SJSA1 (cell line): Measurements from ENCODE around the gene EHBP1L1. TPM values are rescaled to one million over a fixed set of nuclear protein-coding genes. Genes with fewer than 3 reads are reported as not detected.
A peak's percentile ranks its signal among the peaks of the same experiment; 100 is the strongest.

Experiments
- DNase-seq, 2 experiments: peaks; one replicate each; pipeline ENCODE4 v3.0.0-alpha.2; 2015 to 2020; ENCODE audit warnings: low spot score in 2 of 2, low read depth in 1 of 2
- H3K27ac ChIP-seq: fragments of 250-450 bp; sonication (Bioruptor Pico); 2 replicates; pipeline ENCODE4 v1.5.1; 2020; ENCODE audit warnings: mild to moderate bottlenecking, moderate library complexity
- H3K27me3 ChIP-seq: fragments of 250-450 bp; sonication (Bioruptor Pico); replicated peaks from 2 replicates; pipeline ENCODE4 v1.5.1; 2020; ENCODE audit warnings: mild to moderate bottlenecking, moderate library complexity
- H3K36me3 ChIP-seq: fragments of 250-450 bp; sonication (Bioruptor Pico); 2 replicates; pipeline ENCODE4 v1.5.1; 2020; ENCODE audit warnings: mild to moderate bottlenecking
- H3K4me1 ChIP-seq: fragments of 250-450 bp; sonication (Bioruptor Pico); replicated peaks from 2 replicates; pipeline ENCODE4 v1.6.1; 2021; ENCODE audit warnings: mild to moderate bottlenecking
- H3K4me3 ChIP-seq: fragments of 250-450 bp; sonication (Bioruptor Pico); 2 replicates; pipeline ENCODE4 v1.5.1; 2020; ENCODE audit warnings: mild to moderate bottlenecking
- H3K9me3 ChIP-seq: fragments of 250-450 bp; sonication (Bioruptor Pico); replicated peaks from 2 replicates; pipeline ENCODE4 v1.5.1; 2020; ENCODE audit warnings: mild to moderate bottlenecking
- total RNA-seq: library from RNA; depleted of rRNA; stranded (reverse); fragments of >200 nt; shearing (Covaris generic); gene quantifications from 2 replicates; pipeline ENCODE4 v1.2.3, GENCODE V29; 2014

EHBP1L1 gene
- total RNA-seq, 1 experiment from 2014 or later, result 103 TPM

- H3K36me3 ChIP-seq, result peaks cover 83% of the 10 kb centered on the region
- no peaks in the 10 kb centered on the region for H3K9me3 ChIP-seq
- no peak for DNase-seq
- peaks cover 13% of the 10 kb centered on the region for H3K4me1 ChIP-seq
- H3K27me3 ChIP-seq, result no peaks in the 10 kb centered on the region
- no peak overlapping the region for H3K27ac ChIP-seq
- no peak overlapping the region for H3K4me3 ChIP-seq
Observed at GRCh38 chr11:65619281-65619928, 43.6 kb downstream of the EHBP1L1 start.

GRCh38 chr11:65620666-65621065 lies 44.8 kb downstream of the EHBP1L1 start:
- peaks cover 13% of the 10 kb centered on the region for H3K4me1 ChIP-seq

DNA sequence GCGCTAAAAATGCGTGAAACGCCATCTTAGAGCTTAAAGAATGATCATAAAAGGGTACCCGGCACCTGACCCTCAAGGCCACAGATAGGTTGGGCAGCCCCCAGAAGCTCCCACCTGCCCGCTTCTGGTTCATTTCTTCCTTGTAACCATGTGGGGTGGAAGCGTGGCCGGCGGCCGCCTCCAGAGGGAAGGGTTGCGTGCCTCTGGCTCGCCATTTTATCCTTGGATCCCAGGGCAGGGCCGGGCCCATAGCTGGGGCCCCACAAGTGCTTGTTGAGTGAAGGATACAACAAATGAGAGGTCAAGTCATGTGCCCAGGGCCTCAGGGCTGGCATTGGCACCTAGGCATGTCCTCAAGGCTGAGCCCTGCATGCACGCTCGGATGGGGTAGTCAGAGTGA lies 45.6 kb downstream of the EHBP1L1 start:
- no peak for DNase-seq
- no peak overlapping the region for H3K27ac ChIP-seq
- no peaks in the 10 kb centered on the region for H3K9me3 ChIP-seq
- H3K27me3 ChIP-seq, result no peaks in the 10 kb centered on the region
- H3K4me1 ChIP-seq, result peaks cover 10% of the 10 kb centered on the region
- peaks cover 98% of the 10 kb centered on the region for H3K36me3 ChIP-seq
- H3K4me3 ChIP-seq, result no peak overlapping the region

More at GRCh38 chr11:65620666-65621065, 44.8 kb downstream of the EHBP1L1 start:
- Histone ChIP-seq H3K27ac (no peak overlapping the region), H3K4me3 (no peak overlapping the region), H3K27me3 (no peaks in the 10 kb centered on the region), H3K36me3 (peaks cover 94% of the 10 kb centered on the region), H3K9me3 (no peaks in the 10 kb centered on the region)
- no peak for DNase-seq

GRCh38 chr11:65622011-65622410 lies 46.2 kb downstream of the EHBP1L1 start:
- Histone ChIP-seq H3K4me3 (no peak overlapping the region), H3K9me3 (no peaks in the 10 kb centered on the region), H3K27ac (no peak overlapping the region), H3K4me1 (peaks cover 4% of the 10 kb centered on the region), H3K36me3 (peaks cover 98% of the 10 kb centered on the region), H3K27me3 (no peaks in the 10 kb centered on the region)
- DNase-seq, result no peak

- no peaks in the 10 kb centered on the region for H3K4me1 ChIP-seq
- no peak overlapping the region for H3K4me3 ChIP-seq
- no peak overlapping the region for H3K27ac ChIP-seq
- H3K9me3 ChIP-seq, result no peaks in the 10 kb centered on the region
- H3K36me3 ChIP-seq, result peaks cover 98% of the 10 kb centered on the region
- no peaks in the 10 kb centered on the region for H3K27me3 ChIP-seq
- DNase-seq, result no peak
Observed at GRCh38 chr11:65623177-65623576, 47.3 kb downstream of the EHBP1L1 start.

DNA sequence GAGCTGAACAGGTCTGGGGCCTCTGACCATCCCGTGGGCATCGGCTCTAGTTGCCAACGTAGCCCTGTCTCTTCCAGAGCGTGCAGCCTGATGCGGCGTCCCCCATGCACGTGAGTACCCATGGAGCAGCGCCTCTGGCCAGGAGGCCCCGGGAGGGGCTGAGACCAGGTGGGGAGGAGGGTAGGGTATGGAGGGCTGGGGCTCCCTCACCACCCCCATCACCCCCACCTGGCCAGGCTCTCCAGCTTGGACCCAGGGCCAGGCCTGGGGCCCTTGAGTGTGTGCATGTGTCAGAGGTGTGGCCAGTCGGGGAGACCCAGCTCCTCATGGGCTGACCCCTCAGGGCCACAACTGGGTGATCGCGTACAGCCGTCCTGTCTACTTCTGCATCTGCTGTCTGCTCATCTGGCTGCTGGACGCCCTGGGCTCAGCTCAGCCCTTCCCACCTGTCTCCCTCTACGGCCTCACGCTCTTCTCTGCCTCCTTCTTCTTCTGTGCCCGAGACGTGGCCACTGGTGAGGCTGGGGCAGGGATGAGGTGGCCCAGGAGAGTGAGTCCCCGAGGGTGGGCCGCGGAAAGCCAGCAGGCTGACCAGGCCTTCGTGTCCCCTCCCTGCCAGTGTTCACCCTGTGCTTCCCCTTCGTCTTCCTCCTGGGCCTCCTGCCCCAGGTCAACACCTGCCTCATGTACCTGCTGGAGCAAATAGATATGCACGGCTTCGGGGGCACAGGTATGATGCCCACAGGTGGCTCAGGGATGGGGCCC lies 48.2 kb downstream of the EHBP1L1 start:
- DNase-seq, result no peak
- H3K4me1 ChIP-seq, result no peaks in the 10 kb centered on the region
- no peaks in the 10 kb centered on the region for H3K9me3 ChIP-seq
- peaks cover 98% of the 10 kb centered on the region for H3K36me3 ChIP-seq
- H3K4me3 ChIP-seq, result no peak overlapping the region
- H3K27me3 ChIP-seq, result no peaks in the 10 kb centered on the region
- no peak overlapping the region for H3K27ac ChIP-seq

- Histone ChIP-seq H3K36me3 (peaks cover 98% of the 10 kb centered on the region), H3K9me3 (no peaks in the 10 kb centered on the region), H3K4me3 (no peak overlapping the region), H3K27ac (no peak overlapping the region), H3K4me1 (no peaks in the 10 kb centered on the region), H3K27me3 (no peaks in the 10 kb centered on the region)
- DNase-seq, result no peak
Observed at GRCh38 chr11:65624931-65625627, 49.2 kb downstream of the EHBP1L1 start.

GRCh38 chr11:65625628-65626342 lies 49.9 kb downstream of the EHBP1L1 start:
- no peaks in the 10 kb centered on the region for H3K4me1 ChIP-seq
- peaks cover 98% of the 10 kb centered on the region for H3K36me3 ChIP-seq
- H3K27me3 ChIP-seq, result no peaks in the 10 kb centered on the region
- H3K9me3 ChIP-seq, result no peaks in the 10 kb centered on the region
- no peak overlapping the region for H3K4me3 ChIP-seq
- DNase-seq, result peak in 1 of 2 experiments; percentile 38
- no peak overlapping the region for H3K27ac ChIP-seq

- Histone ChIP-seq H3K4me1 (no peaks in the 10 kb centered on the region), H3K36me3 (peaks cover 98% of the 10 kb centered on the region)
Observed at GRCh38 chr11:65627202-65627601, 51.3 kb downstream of the EHBP1L1 start.

GRCh38 chr11:65629579-65629978 lies 53.7 kb downstream of the EHBP1L1 start:
- no peak for DNase-seq
- Histone ChIP-seq H3K27ac (no peak overlapping the region), H3K4me1 (no peaks in the 10 kb centered on the region), H3K27me3 (no peaks in the 10 kb centered on the region), H3K9me3 (no peaks in the 10 kb centered on the region), H3K4me3 (no peak overlapping the region), H3K36me3 (peaks cover 98% of the 10 kb centered on the region)

More at GRCh38 chr11:65627202-65627601, 51.3 kb downstream of the EHBP1L1 start:
- H3K9me3 ChIP-seq, result no peaks in the 10 kb centered on the region
- no peak for DNase-seq
- no peaks in the 10 kb centered on the region for H3K27me3 ChIP-seq
- H3K27ac ChIP-seq, result no peak overlapping the region
- H3K4me3 ChIP-seq, result no peak overlapping the region

DNA sequence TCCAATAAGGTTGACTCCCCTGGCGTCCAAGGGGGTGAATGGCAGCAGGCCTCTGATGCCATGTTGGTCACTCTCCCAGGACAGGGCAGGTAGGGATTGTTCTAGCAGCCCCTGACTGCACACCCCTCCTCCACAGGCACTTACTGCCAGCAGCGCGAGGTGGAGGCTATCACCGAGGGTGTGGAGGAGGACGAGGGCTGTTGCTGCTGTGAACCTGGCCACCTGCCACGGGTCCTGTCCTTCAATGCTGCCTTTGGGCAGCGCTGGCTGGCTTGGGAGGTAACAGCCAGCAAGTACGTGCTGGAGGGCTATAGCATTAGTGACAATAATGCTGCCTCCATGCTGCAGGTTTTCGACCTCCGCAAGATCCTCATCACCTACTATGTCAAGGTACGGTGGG lies 54.4 kb downstream of the EHBP1L1 start:
- Histone ChIP-seq H3K4me1 (no peaks in the 10 kb centered on the region), H3K4me3 (no peak overlapping the region), H3K36me3 (peaks cover 98% of the 10 kb centered on the region), H3K27ac (no peak overlapping the region), H3K9me3 (no peaks in the 10 kb centered on the region), H3K27me3 (no peaks in the 10 kb centered on the region)
- no peak for DNase-seq

DNA sequence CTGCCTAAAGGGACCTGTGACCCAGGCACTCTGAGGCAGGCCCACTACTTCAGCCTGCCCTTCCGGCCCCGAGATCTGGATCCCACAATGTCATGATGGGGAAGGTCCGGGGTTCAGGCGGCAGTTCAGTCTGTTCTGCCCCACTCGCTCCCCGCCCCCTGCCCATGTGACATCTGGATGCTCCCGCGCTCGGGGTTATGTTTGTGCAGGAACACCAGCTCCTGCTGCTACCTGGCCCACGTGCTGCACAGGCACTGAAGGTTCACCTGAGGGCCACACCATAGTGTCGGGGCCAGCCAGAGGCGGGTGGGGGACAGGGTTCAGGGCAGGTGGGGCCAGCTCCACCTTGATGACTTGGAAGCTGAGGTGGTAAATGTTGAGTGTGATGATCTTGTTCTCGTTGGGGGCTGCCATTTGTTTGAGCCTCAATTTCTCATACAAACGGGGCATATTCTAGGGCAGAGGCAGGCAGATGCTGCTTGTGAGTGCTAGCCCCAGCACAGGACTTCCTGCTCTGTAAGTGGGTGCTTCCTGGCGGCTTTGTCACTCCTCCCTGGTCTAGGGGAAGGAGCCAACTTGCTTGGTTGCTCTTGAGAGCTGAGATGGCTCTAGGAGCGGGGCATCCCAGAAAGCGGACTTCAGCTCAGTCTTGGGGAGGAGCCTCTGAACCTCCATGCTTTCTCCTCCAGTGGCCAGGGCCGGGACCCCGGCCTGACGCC lies 57.7 kb downstream of the EHBP1L1 start:
- DNase-seq, result no peak
- Histone ChIP-seq H3K36me3 (peaks cover 91% of the 10 kb centered on the region), H3K9me3 (no peaks in the 10 kb centered on the region), H3K27ac (no peak overlapping the region), H3K4me3 (no peak overlapping the region), H3K27me3 (no peaks in the 10 kb centered on the region), H3K4me1 (peaks cover 16% of the 10 kb centered on the region)

DNA sequence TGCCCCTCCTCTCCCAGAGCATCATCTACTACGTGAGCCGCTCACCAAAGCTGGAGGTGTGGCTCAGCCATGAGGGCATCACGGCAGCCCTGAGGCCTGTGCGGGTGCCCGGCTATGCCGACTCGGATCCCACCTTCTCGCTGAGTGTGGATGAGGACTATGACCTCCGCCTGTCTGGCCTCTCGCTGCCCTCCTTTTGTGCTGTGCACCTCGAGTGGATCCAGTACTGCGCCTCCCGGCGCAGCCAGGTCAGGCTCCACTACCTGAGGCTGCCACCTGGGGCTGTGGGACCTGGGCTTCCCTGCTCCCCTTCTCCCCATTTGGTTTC lies 58.2 kb downstream of the EHBP1L1 start:
- H3K27me3 ChIP-seq, result no peaks in the 10 kb centered on the region
- H3K36me3 ChIP-seq, result peaks cover 91% of the 10 kb centered on the region

More for the DNA sequence above, 58.2 kb downstream of the EHBP1L1 start:
- no peak overlapping the region for H3K4me3 ChIP-seq
- no peak overlapping the region for H3K27ac ChIP-seq
- no peak for DNase-seq
- H3K4me1 ChIP-seq, result peaks cover 21% of the 10 kb centered on the region
- H3K9me3 ChIP-seq, result no peaks in the 10 kb centered on the region
